ENCODE data around the gene FBN1. TPM values are rescaled to one million over a fixed set of nuclear protein-coding genes. Genes with fewer than 3 reads are reported as not detected.
A peak's percentile ranks its signal among the peaks of the same experiment; 100 is the strongest.

The FBN1 gene
- total and polyA plus RNA-seq, 8 donors: 1.5 to 35.2 (median 5.2) TPM

DNA sequence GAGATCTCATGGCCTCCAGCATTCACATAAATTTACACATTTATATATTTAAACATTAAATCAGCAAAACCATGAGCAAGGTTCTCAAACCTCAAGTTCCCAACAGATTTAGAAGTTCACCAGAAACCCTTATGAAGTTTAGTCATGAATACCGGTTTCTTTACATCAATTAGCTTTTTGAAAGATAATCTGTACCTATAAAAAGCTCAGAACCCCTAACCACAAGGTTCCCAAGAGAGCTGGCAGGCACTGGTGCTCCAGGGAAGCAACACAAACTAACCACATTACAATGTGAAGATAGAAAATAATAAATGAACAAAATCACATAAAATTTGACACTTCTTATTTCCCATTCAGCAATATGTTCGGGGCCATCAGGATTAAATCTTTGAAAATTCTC, 150.9 kb downstream of the FBN1 start:
- Histone ChIP-seq H3K9me3 (no peaks in the 10 kb centered on the region), H3K36me3 (no peaks in the 10 kb centered on the region), H3K4me1 (no peaks in the 10 kb centered on the region), H3K27me3 (no peaks in the 10 kb centered on the region), H3K4me3 (no peak overlapping the region), H3K27ac (no peak overlapping the region)
- 90 to 96% methylated on average over 2 of the region's 2 CpGs for WGBS, 2 donors
- ATAC-seq (no peak), FAIRE-seq (no peak), DNase-seq (no peak)
- TF ChIP-seq, protein P1, sequence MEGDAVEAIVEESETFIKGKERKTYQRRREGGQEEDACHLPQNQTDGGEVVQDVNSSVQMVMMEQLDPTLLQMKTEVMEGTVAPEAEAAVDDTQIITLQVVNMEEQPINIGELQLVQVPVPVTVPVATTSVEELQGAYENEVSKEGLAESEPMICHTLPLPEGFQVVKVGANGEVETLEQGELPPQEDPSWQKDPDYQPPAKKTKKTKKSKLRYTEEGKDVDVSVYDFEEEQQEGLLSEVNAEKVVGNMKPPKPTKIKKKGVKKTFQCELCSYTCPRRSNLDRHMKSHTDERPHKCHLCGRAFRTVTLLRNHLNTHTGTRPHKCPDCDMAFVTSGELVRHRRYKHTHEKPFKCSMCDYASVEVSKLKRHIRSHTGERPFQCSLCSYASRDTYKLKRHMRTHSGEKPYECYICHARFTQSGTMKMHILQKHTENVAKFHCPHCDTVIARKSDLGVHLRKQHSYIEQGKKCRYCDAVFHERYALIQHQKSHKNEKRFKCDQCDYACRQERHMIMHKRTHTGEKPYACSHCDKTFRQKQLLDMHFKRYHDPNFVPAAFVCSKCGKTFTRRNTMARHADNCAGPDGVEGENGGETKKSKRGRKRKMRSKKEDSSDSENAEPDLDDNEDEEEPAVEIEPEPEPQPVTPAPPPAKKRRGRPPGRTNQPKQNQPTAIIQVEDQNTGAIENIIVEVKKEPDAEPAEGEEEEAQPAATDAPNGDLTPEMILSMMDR (IDR thresholded peaks at IDR 0.05): no peak
- intact Hi-C loops (cut with DNase I): no loop called here

- WGBS, 2 donors: 69 to 75% methylated on average over 4 of the region's 4 CpGs
- TF ChIP-seq, protein P1 (IDR thresholded peaks at IDR 0.05): no peak
- no peaks in the 10 kb centered on the region for H3K4me1 ChIP-seq
- FAIRE-seq: no peak
- ATAC-seq: peak in 1 of 4 donors; percentile 27
- no peak for DNase-seq
- H3K27ac ChIP-seq: peak overlapping the region in 1 of 4 donors; percentile 12
- no peak overlapping the region for H3K4me3 ChIP-seq
- no peaks in the 10 kb centered on the region for H3K9me3 ChIP-seq
- no peaks in the 10 kb centered on the region for H3K36me3 ChIP-seq
- intact Hi-C loops (cut with DNase I): no loop called here
- no peaks in the 10 kb centered on the region for H3K27me3 ChIP-seq
Measured at GRCh38 chr15:48493763-48494225, 151.7 kb downstream of the FBN1 start.

GRCh38 chr15:48493084-48493762, 152.3 kb downstream of the FBN1 start:
- 85 to 88% methylated on average over 1 of the region's 1 CpG for WGBS, 2 donors
- Histone ChIP-seq H3K4me3 (no peak overlapping the region), H3K27ac (no peak overlapping the region), H3K36me3 (no peaks in the 10 kb centered on the region), H3K27me3 (no peaks in the 10 kb centered on the region), H3K9me3 (no peaks in the 10 kb centered on the region), H3K4me1 (no peaks in the 10 kb centered on the region)
- TF ChIP-seq, protein P1 (IDR thresholded peaks at IDR 0.05): no peak
- no peak for DNase-seq
- intact Hi-C loops (cut with DNase I): no loop called here
- ATAC-seq: peak in 3 of 4 donors; percentile 25 to 56 (median 32)
- FAIRE-seq: no peak

GRCh38 chr15:48486228-48486627, 159.3 kb downstream of the FBN1 start:
- Histone ChIP-seq H3K9me3 (no peaks in the 10 kb centered on the region), H3K4me3 (no peak overlapping the region), H3K27ac (no peak overlapping the region), H3K36me3 (no peaks in the 10 kb centered on the region), H3K27me3 (no peaks in the 10 kb centered on the region), H3K4me1 (no peaks in the 10 kb centered on the region)
- TF ChIP-seq, protein P1 (IDR thresholded peaks at IDR 0.05): no peak
- DNase-seq (no peak), FAIRE-seq (no peak), ATAC-seq (no peak)
- WGBS, 2 donors: 72 to 73% methylated on average over 2 of the region's 2 CpGs
- intact Hi-C loops (cut with DNase I): no loop called here

DNA sequence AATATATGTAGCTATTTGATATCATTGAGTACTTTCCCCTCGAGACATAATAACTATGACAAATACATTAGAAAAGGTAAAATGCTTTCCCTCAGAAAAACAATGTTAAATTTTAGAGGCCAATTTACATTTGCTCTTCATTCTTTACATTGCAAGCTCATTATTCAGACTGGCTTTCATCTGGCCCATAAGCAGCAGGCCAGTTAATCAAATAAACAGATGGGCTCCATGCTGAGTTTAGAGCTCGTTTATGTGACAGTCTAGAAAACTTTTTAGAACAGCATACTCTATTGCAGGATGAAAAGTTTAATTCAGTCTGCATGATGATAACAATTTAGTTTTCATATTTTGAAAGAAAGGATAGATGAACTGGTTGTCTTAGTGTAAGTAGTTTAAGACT, 163.7 kb downstream of the FBN1 start:
- Histone ChIP-seq H3K4me3 (no peak overlapping the region), H3K36me3 (no peaks in the 10 kb centered on the region), H3K9me3 (no peaks in the 10 kb centered on the region), H3K27me3 (no peaks in the 10 kb centered on the region), H3K4me1 (no peaks in the 10 kb centered on the region), H3K27ac (no peak overlapping the region)
- no peak for ATAC-seq
- TF ChIP-seq, protein P1 (IDR thresholded peaks at IDR 0.05): no peak
- intact Hi-C loops (cut with DNase I): no loop called here
- 67 to 82% methylated on average over 2 of the region's 2 CpGs for WGBS, 2 donors
- no peak for DNase-seq
- FAIRE-seq: no peak

Measured in pancreas (tissue), 10 donors.